MV-4-11 (cell line): ENCODE data around the gene ARHGAP44.
"Not testable (repeated sequence)": the region's sequence is repeated elsewhere in the genome, so short reads cannot be mapped to it uniquely, and the experiment has no call there.

Source experiments
- DNase-seq: peaks from one replicate; lab custom pipeline; 2025; lab: John Stamatoyannopoulos, UW

ARHGAP44 gene

GRCh38 chr17:12963505-12963904 lies 174.2 kb downstream of the ARHGAP44 start:
- no peak for DNase-seq

- no peak for DNase-seq
Measured at GRCh38 chr17:12964162-12964561, 174.9 kb downstream of the ARHGAP44 start.

DNA sequence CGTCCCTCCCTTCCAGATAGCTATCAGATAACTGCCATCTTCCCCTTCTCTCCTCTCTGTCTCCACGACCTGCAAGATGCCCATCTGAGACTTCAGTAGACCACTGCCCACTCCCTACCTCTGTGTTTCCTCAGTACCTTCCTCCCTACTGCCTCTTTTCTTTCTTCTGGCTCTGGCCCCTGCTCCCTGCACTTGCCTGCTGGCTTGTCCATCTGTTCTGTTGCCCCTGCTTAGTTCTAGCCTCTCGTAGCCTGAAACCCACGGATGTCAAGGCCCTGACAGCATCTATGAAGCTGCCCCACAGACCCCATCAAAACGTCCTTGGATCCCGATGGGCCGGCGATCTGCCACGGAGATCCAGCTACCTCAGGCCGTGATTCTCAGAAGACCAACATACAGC lies 175.5 kb downstream of the ARHGAP44 start:
- no peak for DNase-seq

DNA sequence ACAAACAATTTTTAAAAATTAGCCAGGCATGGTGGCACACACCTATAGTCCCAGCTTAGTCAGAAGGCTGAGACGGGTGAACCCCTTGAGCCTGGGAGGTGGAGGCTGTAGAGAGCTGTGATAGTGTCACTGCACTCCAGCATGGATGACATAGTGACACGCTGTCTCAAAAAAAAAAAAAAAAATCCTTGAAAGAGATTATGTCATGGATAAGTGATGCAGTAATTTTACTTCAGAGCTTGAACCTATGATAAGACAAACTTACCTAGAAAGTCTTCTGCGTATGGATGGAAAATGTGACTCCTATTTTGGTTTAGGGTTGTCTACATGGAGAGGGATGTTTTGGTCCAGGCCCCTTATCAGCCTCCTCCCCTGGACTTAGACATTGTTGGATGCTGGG lies 176.7 kb downstream of the ARHGAP44 start:
- DNase-seq, result no peak

- DNase-seq, result no peak
Measured at GRCh38 chr17:12966413-12966812, 177.1 kb downstream of the ARHGAP44 start.

GRCh38 chr17:12967962-12968361 lies 178.7 kb downstream of the ARHGAP44 start:
- DNase-seq, result no peak

- no peak for DNase-seq
Measured at GRCh38 chr17:12973496-12974004, 184.3 kb downstream of the ARHGAP44 start.

DNA sequence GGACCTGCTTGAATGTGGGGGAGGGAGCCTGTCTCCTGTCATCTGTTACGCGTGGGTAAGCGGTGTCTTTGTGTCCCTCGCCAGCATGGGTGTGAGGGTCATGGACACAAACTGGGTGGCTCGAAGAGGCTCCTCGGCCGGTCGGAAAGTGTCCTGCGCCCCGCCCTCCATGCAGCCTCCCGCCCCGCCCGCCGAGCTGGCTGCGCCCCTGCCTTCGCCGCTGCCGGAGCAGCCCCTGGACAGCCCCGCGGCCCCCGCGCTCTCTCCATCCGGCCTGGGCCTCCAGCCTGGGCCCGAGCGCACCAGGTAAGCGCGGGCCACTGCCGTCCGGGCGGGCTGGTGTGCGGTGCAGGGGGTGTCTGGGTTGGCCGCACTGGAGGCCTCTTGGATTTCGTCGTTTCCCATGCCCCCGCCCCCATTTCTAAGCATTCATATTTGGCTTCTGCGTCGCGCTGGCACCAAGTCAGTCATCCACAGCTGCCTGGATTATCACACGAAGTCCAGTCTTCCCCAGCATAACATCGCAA lies 184.8 kb downstream of the ARHGAP44 start:
- DNase-seq, result no peak

- DNase-seq, result peak; percentile 22
Measured at GRCh38 chr17:12977008-12977751, 187.9 kb downstream of the ARHGAP44 start.

GRCh38 chr17:12978787-12979186 lies 189.5 kb downstream of the ARHGAP44 start:
- DNase-seq, result not testable (repeated sequence)

- no peak for DNase-seq
Measured at GRCh38 chr17:12979246-12979645, 189.9 kb downstream of the ARHGAP44 start.

DNA sequence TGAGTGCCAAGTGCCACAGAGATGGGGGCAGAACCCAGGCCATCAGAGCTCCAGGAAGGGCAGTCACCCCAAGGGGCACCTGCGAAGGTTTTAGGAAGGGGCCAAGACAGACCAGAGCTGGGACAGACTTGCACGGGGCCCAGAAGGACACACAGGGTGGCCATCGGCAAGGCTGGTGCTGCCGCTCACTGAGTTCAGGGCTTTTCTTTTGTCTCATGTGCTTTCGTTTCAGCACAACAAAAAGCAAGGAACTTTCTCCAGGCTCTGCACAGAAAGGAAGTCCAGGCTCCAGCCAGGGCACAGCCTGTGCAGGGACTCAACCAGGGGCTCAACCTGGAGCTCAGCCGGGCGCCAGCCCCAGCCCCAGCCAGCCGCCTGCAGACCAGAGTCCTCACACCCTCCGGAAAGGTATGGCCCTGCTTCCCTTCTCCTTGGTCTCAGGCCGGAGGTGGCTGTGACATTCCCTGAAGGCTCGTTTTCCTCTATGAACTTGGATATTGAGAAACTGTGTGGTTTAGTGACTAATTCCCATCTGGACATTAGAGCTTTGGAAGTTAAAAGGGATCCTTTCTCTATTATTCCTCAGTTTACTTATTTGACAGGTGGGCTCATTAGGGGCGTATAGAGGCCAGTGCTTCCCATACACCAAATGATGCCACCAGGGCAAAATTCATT lies 190.7 kb downstream of the ARHGAP44 start:
- no peak for DNase-seq

DNA sequence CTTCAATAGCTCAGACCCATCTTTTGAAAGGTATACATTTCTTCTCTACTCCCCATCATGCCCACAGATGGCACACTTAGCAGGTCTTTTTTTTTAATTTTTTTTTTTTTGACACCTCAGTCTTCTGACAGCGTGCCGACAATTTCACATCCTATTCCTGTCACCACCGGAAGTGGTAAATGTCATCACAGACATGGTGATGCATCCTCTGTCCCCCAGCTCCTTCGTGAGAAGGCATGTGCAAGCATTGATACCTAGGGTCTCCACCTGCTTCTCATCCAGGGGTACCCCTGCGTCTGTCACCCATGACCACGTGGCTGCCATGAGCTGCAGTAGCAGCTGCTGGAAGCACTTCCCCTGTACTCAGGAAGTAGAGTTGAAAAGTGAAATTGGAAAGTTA lies 192.9 kb downstream of the ARHGAP44 start:
- peak; percentile 86 for DNase-seq

GRCh38 chr17:12983991-12984884 lies 194.9 kb downstream of the ARHGAP44 start:
- no peak for DNase-seq

DNA sequence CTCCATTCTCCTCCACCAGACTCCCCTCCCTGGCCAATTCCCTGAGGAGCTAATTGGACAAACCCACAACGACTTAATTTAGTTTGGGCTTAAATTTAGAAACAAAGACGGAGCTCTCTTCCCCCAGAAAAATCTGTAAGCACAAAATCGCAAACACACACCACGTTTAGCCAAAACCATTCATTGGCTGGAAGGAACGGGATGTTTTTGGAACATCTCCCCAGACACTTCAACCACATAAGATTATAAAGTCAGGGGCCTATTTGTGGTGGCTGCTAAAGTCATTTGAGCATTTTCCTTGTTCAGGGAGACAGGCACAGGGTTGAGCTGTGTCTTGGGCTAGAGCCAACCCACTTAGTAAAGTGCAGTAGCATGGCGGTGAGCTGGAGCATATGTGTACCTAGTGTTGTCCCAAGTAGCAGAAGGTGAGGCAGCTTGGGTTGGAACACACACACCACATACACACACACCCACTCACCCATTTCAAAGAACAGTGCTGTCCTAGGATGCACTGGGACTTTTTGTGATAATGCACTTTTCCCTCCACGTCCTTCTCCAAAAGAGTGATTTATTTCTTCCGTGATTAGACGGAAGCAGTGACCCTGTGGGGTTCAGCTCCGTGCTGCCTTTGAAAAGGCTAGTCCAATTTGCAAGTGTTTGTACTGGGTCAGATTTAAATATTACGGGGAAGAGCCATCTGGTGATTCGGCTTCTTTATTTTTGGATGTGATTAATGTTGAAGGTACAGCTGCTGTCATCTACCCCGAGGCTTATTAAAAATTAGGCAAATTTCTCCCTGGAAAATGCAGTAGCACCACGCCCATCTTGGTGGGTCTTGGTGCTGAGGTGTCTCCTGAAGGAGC lies 196.4 kb downstream of the ARHGAP44 start:
- DNase-seq, result no peak

GRCh38 chr17:12987120-12987519 lies 197.8 kb downstream of the ARHGAP44 start:
- DNase-seq, result no peak

DNA sequence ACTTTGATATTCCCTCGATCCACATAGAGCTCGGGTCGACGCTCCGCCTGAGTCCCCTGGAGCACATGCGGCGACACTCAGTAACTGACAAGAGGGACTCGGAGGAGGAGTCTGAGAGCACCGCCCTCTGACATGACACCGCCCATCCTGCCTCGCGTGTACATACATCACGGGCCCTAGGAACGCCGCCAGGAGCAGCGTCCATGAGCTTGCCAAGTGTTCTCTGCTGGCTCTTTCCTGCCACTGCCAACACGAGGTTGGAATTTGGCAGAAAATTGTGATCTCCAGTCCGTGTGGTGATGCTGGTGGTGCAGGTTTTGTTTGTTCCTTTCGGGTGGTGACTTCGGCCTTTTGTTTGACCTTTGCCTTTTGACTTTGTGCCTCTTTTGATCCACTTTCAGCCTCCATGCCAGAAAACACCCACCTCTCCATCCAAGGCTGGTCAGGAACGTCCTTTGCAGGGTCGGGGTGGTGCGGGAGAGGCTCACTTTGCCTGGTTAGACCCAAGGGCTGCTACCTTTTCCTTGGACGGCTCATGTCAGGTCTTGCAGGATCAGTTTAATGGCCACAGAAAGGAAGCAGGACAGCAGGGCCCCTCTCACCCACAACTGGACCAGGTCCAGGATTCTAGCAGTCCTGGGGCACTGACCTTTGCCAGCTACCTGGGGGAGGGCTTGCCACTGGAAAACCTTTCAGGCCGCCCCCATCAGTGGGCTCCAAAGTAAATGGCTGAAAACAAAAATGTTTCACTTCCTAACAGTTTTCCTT lies 200.9 kb downstream of the ARHGAP44 start:
- no peak for DNase-seq

DNA sequence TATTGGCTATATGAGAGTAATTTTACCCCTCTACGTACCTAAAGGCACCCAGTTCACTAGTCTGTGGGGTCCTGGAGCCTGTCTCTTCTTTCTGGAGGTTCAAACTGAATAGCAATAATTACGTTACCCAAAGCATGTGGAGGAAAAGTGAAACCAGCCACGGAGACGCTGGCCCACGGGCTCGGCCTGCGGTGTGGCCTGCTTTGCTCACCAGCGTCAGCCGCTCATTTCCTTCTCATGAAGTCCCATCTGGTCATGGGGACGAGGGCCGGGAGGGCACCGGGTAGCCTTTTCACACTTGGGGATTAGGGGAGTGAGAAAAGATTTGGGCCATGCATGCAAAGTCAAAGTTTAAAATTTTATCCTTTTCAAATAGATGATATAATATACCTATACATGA lies 201.6 kb downstream of the ARHGAP44 start:
- DNase-seq, result no peak

GRCh38 chr17:12992676-12993075 lies 203.4 kb downstream of the ARHGAP44 start:
- DNase-seq, result no peak

GRCh38 chr17:12993631-12994030 lies 204.3 kb downstream of the ARHGAP44 start:
- no peak for DNase-seq
